ENCODE results near the gene SHPK. TPM values are rescaled to one million over a fixed set of nuclear protein-coding genes. Genes with fewer than 3 reads are reported as not detected.

Gene SHPK
- total and polyA plus RNA-seq, 8 donors = 7.4 to 10.5 (median 8.8) TPM

- H3K4me1 ChIP-seq = no peaks in the 10 kb centered on the region
- H3K4me3 ChIP-seq = no peak overlapping the region
- no peak for DNase-seq
- intact Hi-C loops (cut with DNase I) = no loop called here
- no peak overlapping the region for H3K27ac ChIP-seq
- peaks cover 0 to 15% (median 0%) of the 10 kb centered on the region in 3 donors for H3K36me3 ChIP-seq
- no peak for FAIRE-seq
- no peaks in the 10 kb centered on the region for H3K27me3 ChIP-seq
- ATAC-seq = no peak
- WGBS, 2 donors = 77 to 84% methylated on average over 11 of the region's 11 CpGs
- H3K9me3 ChIP-seq = no peaks in the 10 kb centered on the region
- TF ChIP-seq CTCF (IDR thresholded peaks at IDR 0.05) = no peak
Observed at GRCh38 chr17:3594051-3594800, 41.8 kb downstream of the SHPK start.

GRCh38 chr17:3593384-3593783 is 42.7 kb downstream of the SHPK start:
- no peak for FAIRE-seq
- 94 to 97% methylated on average over 5 of the region's 5 CpGs for WGBS, 2 donors
- intact Hi-C loops (cut with DNase I) = no loop called here

GRCh38 chr17:3592216-3592860 is 43.7 kb downstream of the SHPK start:
- Histone ChIP-seq H3K27me3 (no peaks in the 10 kb centered on the region), H3K27ac (no peak overlapping the region), H3K9me3 (no peaks in the 10 kb centered on the region), H3K36me3 (peaks cover 0 to 23% (median 7%) of the 10 kb centered on the region in 3 donors), H3K4me3 (no peak overlapping the region), H3K4me1 (no peaks in the 10 kb centered on the region)
- no peak for TF ChIP-seq CTCF (IDR thresholded peaks at IDR 0.05)
- WGBS, 2 donors = 93 to 94% methylated on average over 15 of the region's 15 CpGs
- no peak for ATAC-seq
- no peak for DNase-seq
- FAIRE-seq = no peak
- intact Hi-C loops (cut with DNase I) = no loop called here

More at GRCh38 chr17:3593384-3593783, 42.7 kb downstream of the SHPK start:
- Histone ChIP-seq H3K36me3 (peaks cover 0 to 16% (median 0%) of the 10 kb centered on the region in 3 donors), H3K4me3 (no peak overlapping the region), H3K9me3 (no peaks in the 10 kb centered on the region), H3K27ac (no peak overlapping the region), H3K27me3 (no peaks in the 10 kb centered on the region), H3K4me1 (no peaks in the 10 kb centered on the region)
- ATAC-seq = no peak
- no peak for DNase-seq
- TF ChIP-seq CTCF (IDR thresholded peaks at IDR 0.05) = no peak

- intact Hi-C loops (cut with DNase I) = no loop called here
- ATAC-seq = no peak
- no peak overlapping the region for H3K27ac ChIP-seq
- TF ChIP-seq CTCF (IDR thresholded peaks at IDR 0.05) = no peak
- H3K27me3 ChIP-seq = no peaks in the 10 kb centered on the region
- no peaks in the 10 kb centered on the region for H3K9me3 ChIP-seq
- no peak for DNase-seq
- peaks cover 0 to 33% (median 7%) of the 10 kb centered on the region in 3 donors for H3K36me3 ChIP-seq
- H3K4me3 ChIP-seq = no peak overlapping the region
- WGBS, 2 donors = 93 to 98% methylated on average over 15 of the region's 15 CpGs
- H3K4me1 ChIP-seq = no peaks in the 10 kb centered on the region
- no peak for FAIRE-seq
Observed at GRCh38 chr17:3590768-3591167, 45.3 kb downstream of the SHPK start.

GRCh38 chr17:3590231-3590630 is 45.8 kb downstream of the SHPK start:
- H3K27ac ChIP-seq = no peak overlapping the region
- TF ChIP-seq CTCF (IDR thresholded peaks at IDR 0.05) = no peak
- intact Hi-C loops (cut with DNase I) = no loop called here
- peaks cover 0 to 33% (median 7%) of the 10 kb centered on the region in 3 donors for H3K36me3 ChIP-seq
- no peaks in the 10 kb centered on the region for H3K27me3 ChIP-seq
- DNase-seq (no peak), ATAC-seq (no peak), FAIRE-seq (no peak)
- no peak overlapping the region for H3K4me3 ChIP-seq
- H3K9me3 ChIP-seq = no peaks in the 10 kb centered on the region
- H3K4me1 ChIP-seq = no peaks in the 10 kb centered on the region
- WGBS, 2 donors = 96 to 98% methylated on average over 15 of the region's 15 CpGs

Data from pancreas (tissue), 10 donors.